Gastrocnemius medialis (tissue), 4 donors: ENCODE measurements around the gene ROBO1. TPM values are rescaled to one million over a fixed set of nuclear protein-coding genes. Genes with fewer than 3 reads are reported as not detected.

Experiments used
- ATAC-seq, 2 donors: fragments of 150-250 bp; one replicate each; pipeline ENCODE4 v1.9.1; 2016
- DNase-seq, 2 donors: peaks; one replicate each; pipeline ENCODE4 v3.0.0-alpha.2; 2019
- H3K27ac ChIP-seq, 4 donors: fragments of 200-600 bp; sonication (generic); 1 replicate in 1 of 4; 2 replicates in 3 of 4; pipeline ENCODE4 v1.5.1; 2016 to 2018; ENCODE audit warnings: mild to moderate bottlenecking in 2 of 4, moderate library complexity in 1 of 4
- H3K27me3 ChIP-seq, 3 donors: fragments of 200-600 bp; sonication (generic) in 2 of 3; 1 replicate in 1 of 3; 2 replicates in 2 of 3; pipeline versions ENCODE4 v1.5.1 to v1.6.0; 2016 to 2019; ENCODE audit warnings: mild to moderate bottlenecking in 1 of 3, moderate library complexity in 1 of 3
- H3K36me3 ChIP-seq, 2 donors: fragments of 200-600 bp; sonication (generic) in 1 of 2; one replicate each; pipeline ENCODE4 v1.5.1; 2017 to 2018
- H3K4me1 ChIP-seq, 2 donors: fragments of 200-600 bp; sonication (generic) in 1 of 2; one replicate each; pipeline ENCODE4 v1.5.1; 2016 to 2017; ENCODE audit warnings: mild to moderate bottlenecking in 2 of 2
- H3K4me3 ChIP-seq, 4 donors: fragments of 200-600 bp; sonication (generic) in 3 of 4; 1 replicate in 1 of 4; 2 replicates in 3 of 4; pipeline ENCODE4 v1.5.1; 2016 to 2019; ENCODE audit warnings: mild to moderate bottlenecking in 2 of 4
- H3K9me3 ChIP-seq, 3 donors: fragments of 200-600 bp; sonication (generic) in 2 of 3; 1 replicate in 1 of 3; 2 replicates in 2 of 3; pipeline ENCODE4 v1.5.1; 2016 to 2019
- CTCF ChIP-seq, 5 experiments: fragments of 450-650 bp in 3 of 5; fragments of 200-600 bp in 2 of 5; sonication (generic) in 2 of 5; IDR thresholded peaks in 4 of 5; conservative IDR thresholded peaks in 1 of 5; 1 replicate in 4 of 5; 2 replicates in 1 of 5; pipeline ENCODE4 v1.5.1; 2016 to 2019; ENCODE audit warnings: antibody characterized with exemption in 5 of 5, mild to moderate bottlenecking in 3 of 5, moderate library complexity in 3 of 5
- POLR2A ChIP-seq, 2 donors: fragments of 450-650 bp; IDR thresholded peaks; one replicate each; pipeline ENCODE4 v1.6.1; 2017; ENCODE audit warnings: antibody characterized with exemption in 2 of 2, mild to moderate bottlenecking in 2 of 2, moderate library complexity in 2 of 2
- in situ Hi-C, 4 donors: fragments of 200-750 bp; cut with MboI; loops; one replicate each; pipeline versions ENCODE4 v1.15.0 to v1.8.0; 2017; ENCODE audit warnings: low sequenced_read_pairs in 4 of 4
- intact Hi-C: fragments of 100-400 bp; cut with DNase I; formaldehyde crosslinking; loops from one replicate; pipeline ENCODE4 v1.15.1; 2023; ENCODE audit warnings: low total_unique reads
- total RNA-seq, 4 donors: library from RNA; depleted of rRNA; stranded (reverse); fragments of >200 nt; gene quantifications; one replicate each; pipeline versions ENCODE4 v1.1.0 to v1.2.3, GENCODE V29; 2016

ROBO1 gene
- total RNA-seq, 4 donors from 2014 or later: 4.2 to 16.0 (median 9.5) TPM

GRCh38 chr3:79086514-79086913 is 681.3 kb downstream of the ROBO1 start:
- Histone ChIP-seq H3K27ac (no peak overlapping the region), H3K27me3 (no peaks in the 10 kb centered on the region), H3K4me1 (no peaks in the 10 kb centered on the region), H3K36me3 (no peaks in the 10 kb centered on the region), H3K9me3 (no peaks in the 10 kb centered on the region), H3K4me3 (peak overlapping the region in 1 of 4 donors; percentile 10)
- DNase-seq (peak in 1 of 2 donors; percentile 11), ATAC-seq (peak in 1 of 2 donors; percentile 62)
- TF ChIP-seq POLR2A (IDR thresholded peaks at IDR 0.05): no peak
- TF ChIP-seq CTCF (IDR thresholded peaks at IDR 0.05 in 4 of 5, conservative IDR thresholded peaks at IDR 0.05 in 1 of 5): peak in 4 of 5 experiments; percentile 27 to 60 (median 48)
- in situ Hi-C loops: loop anchor here in 1 of 4 donors (25.0 kb wide), 2 partner anchors 276 to 401 kb away; no protein-coding TSS in a partner anchor
- intact Hi-C loops: loop anchor here (2.0 kb wide), 1 partner anchor 276 kb away; no protein-coding TSS in a partner anchor

GRCh38 chr3:79085171-79085570 is 682.6 kb downstream of the ROBO1 start:
- H3K36me3 ChIP-seq: no peaks in the 10 kb centered on the region
- TF ChIP-seq CTCF (IDR thresholded peaks at IDR 0.05 in 4 of 5, conservative IDR thresholded peaks at IDR 0.05 in 1 of 5) (no peak), POLR2A (IDR thresholded peaks at IDR 0.05) (no peak)
- no peaks in the 10 kb centered on the region for H3K4me1 ChIP-seq
- H3K9me3 ChIP-seq: no peaks in the 10 kb centered on the region
- ATAC-seq (no peak), DNase-seq (no peak)
- no peak overlapping the region for H3K4me3 ChIP-seq
- intact Hi-C loops (no loop called here), in situ Hi-C loops (loop anchor here in 1 of 4 donors (25.0 kb wide), 2 partner anchors 277 to 402 kb away; no protein-coding TSS in a partner anchor)
- H3K27ac ChIP-seq: no peak overlapping the region
- H3K27me3 ChIP-seq: no peaks in the 10 kb centered on the region

GRCh38 chr3:79081335-79081734 is 686.5 kb downstream of the ROBO1 start:
- in situ Hi-C loops (loop anchor here in 1 of 4 donors (25.0 kb wide), 2 partner anchors 281 to 406 kb away; no protein-coding TSS in a partner anchor), intact Hi-C loops (no loop called here)
- ATAC-seq: no peak

GRCh38 chr3:79074558-79074957 is 693.2 kb downstream of the ROBO1 start:
- H3K9me3 ChIP-seq: no peaks in the 10 kb centered on the region
- intact Hi-C loops (no loop called here), in situ Hi-C loops (no loop called here)
- no peak for TF ChIP-seq CTCF (IDR thresholded peaks at IDR 0.05 in 4 of 5, conservative IDR thresholded peaks at IDR 0.05 in 1 of 5)
- TF ChIP-seq POLR2A (IDR thresholded peaks at IDR 0.05): no peak
- no peak overlapping the region for H3K27ac ChIP-seq
- no peaks in the 10 kb centered on the region for H3K36me3 ChIP-seq
- no peak overlapping the region for H3K4me3 ChIP-seq
- no peaks in the 10 kb centered on the region for H3K27me3 ChIP-seq
- ATAC-seq (no peak), DNase-seq (no peak)
- no peaks in the 10 kb centered on the region for H3K4me1 ChIP-seq

More at GRCh38 chr3:79081335-79081734, 686.5 kb downstream of the ROBO1 start:
- H3K36me3 ChIP-seq: no peaks in the 10 kb centered on the region
- H3K4me3 ChIP-seq: no peak overlapping the region
- no peaks in the 10 kb centered on the region for H3K9me3 ChIP-seq
- no peak for DNase-seq
- no peak for TF ChIP-seq CTCF (IDR thresholded peaks at IDR 0.05 in 4 of 5, conservative IDR thresholded peaks at IDR 0.05 in 1 of 5)
- H3K4me1 ChIP-seq: no peaks in the 10 kb centered on the region
- no peak overlapping the region for H3K27ac ChIP-seq
- H3K27me3 ChIP-seq: no peaks in the 10 kb centered on the region

GRCh38 chr3:79067734-79068133 is 700.1 kb downstream of the ROBO1 start:
- in situ Hi-C loops: no loop called here
- no peaks in the 10 kb centered on the region for H3K36me3 ChIP-seq
- H3K4me1 ChIP-seq: no peaks in the 10 kb centered on the region
- no peaks in the 10 kb centered on the region for H3K27me3 ChIP-seq
- H3K4me3 ChIP-seq: no peak overlapping the region
- H3K27ac ChIP-seq: no peak overlapping the region
- intact Hi-C loops: no loop called here
- TF ChIP-seq CTCF (IDR thresholded peaks at IDR 0.05 in 4 of 5, conservative IDR thresholded peaks at IDR 0.05 in 1 of 5): no peak
- TF ChIP-seq POLR2A (IDR thresholded peaks at IDR 0.05): no peak
- H3K9me3 ChIP-seq: no peaks in the 10 kb centered on the region
- DNase-seq (no peak), ATAC-seq (no peak)
